ENCODE measurements around the gene ZNF669.

Gene ZNF669

DNA sequence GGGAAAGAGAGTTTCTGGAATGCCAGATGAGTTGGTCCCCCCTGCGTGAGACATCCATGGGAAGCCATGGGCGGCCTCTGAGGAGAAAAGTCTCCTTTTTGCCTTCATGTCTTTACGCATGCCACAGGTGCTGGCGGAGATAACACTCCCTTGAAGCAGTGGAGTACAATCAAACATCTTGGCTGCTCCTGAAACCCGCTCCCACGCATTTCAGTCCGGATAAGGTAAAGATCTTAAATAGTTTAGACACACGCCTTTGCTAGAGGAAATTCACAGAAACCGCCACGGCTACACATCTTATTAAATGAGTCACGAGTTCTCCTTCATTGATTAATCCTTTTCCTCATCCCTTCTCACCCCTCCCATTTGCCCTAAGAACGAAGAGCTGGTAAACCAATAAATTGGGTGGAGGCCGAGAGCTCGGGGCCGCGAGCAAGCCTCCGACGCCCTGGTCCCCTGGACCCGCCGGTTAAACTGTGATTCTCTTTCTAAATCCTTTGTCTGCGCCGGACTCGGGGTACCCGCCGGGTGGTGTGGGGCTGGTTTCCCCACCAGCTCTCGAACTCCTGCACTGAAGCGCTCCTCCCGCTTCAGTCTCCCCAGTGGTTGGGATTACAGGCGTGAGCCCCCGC, 6.6 kb upstream of the ZNF669 start:
- DNase-seq: no peak

DNA sequence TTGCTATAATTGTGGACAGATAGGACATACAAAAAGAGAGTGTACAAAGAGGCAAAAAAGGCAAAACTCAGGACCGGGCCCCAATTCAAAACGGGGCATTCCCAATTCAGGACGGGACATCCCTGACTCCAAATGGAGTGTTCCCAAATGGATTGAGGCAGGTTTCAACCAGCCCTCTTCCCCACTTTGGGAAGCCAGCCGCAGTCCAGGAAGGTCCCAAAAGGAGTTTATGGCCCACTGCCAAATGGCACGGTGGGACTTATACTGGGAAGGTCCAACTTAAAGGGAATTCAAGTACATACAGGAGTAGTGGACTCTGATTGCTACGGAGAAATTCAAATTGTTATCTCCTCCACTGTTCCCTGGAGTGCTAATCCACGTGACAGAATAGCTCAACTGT, 3.5 kb upstream of the ZNF669 start:
- no peak for DNase-seq

DNA sequence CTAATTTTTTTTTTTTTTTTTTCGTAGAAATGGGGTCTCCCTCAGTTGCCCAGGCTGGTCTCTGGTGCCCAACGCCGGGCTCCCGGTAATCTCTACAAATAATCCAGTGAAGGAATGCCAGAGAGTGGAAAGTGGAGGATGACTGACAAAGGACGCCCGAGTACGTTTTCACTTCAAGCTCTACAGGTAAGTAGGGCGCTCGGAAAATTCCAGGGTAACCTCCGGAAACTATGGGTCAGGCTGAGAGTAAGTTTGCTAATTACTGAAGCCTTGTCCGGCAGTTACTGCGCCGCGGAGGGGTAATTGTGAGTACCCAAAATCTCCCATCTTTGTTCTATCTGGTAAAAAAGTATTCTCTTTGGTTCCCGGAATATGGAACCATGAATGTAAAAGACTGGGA, 1.8 kb upstream of the ZNF669 start:
- DNase-seq: no peak

DNA sequence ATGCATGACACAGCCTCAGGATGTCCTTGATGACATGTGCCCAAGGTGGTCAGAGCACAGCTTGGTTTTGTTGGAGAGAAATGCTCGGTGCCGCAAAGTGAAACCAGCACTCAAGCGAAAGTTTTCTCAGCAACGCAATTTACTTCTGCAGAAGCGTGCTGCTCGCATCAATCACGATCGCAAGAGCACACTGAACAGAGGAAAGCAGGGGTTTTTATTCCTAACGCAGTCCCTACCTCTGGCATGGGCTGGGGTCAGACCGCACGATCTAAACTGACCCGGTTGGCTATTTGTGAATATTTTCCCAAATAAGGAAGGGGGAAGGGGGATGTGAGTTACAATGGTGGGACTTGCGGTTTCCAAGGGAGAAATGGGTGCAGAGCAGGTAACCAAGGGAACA, 809 bp upstream of the ZNF669 start:
- DNase-seq: no peak

DNA sequence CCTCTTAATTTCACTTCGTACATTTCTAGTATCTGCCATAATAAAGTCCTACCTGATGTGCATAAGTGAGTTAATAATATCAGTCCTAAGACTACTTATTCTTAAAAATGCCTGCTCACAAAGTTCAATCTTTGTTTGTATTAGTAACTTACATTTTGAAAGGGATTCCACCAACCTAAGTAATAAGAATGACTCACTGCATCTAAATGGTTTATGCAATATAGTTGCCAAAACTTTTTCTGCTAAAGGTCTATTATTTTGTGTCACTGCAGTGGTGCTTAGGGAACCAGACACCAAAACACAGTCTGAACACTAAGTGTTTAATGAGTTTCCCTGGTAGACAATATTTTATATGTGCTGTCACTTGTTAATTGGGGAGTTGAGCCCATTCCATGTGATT, 1.8 kb downstream of the ZNF669 start:
- DNase-seq: no peak

DNA sequence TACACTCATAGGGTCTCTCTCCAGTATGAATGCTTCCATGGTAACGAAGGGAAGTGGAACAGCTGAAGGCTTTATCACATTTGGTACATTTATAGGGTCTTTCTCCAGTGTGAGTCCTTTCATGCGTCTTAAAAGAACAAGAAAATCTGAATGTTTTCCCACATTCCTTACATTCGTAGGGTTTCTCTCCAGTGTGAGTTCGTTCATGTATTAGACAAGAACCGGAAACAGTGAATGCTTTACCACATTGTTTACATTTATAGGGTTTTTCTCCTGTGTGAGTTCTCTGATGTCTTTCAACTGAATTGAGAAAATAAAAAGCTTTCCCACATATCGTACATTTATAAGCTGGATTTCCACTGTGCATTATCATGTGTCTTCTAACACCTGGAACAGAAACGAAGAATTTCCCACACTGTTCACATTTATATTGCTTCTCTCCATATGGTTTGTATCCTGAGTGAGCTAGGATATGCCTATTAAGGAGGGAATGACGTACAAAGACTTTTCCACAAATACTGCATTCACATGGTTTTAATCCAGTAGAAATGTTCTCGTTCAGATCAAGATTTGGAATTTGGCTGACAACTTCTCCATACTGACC, 3.4 kb downstream of the ZNF669 start:
- no peak for DNase-seq

DNA sequence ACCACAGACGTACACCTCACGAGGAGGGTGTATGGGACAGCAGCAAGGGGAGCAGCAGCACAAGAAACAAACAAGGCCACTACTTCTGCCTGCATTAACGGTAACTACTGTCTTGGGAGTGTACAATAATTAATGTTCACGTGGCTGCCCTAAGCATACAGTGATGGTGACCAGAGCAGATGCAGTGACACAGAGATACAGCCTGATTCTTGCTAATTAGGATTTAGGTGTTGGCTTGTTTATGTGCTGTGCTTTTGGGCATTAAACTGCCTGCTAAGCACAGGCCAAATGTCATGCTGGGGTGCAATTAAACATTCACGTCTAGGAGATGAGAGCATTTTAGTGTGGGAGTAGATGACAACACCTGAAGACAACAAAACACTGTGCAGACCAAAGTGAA, 7.2 kb downstream of the ZNF669 start:
- DNase-seq: no peak

DNA sequence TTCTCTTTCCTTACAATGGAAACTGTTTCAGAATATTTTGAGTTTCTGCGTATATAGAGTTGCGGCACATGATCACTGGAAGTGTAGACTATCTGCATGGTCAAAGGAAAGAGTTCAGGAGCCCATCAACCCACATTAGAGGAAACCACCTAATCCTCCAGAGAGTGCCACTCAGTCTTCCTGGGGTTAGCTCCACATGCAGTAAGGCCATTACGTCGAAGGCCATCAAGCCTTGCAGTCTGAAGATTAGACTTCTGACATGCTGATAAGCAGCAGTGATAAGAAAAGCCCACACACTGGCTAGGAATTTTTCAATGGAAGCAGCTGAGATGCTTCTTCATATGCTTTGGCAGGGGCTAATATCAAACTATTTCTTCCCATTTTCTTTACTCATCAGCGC, 7.6 kb downstream of the ZNF669 start:
- no peak for DNase-seq

DNA sequence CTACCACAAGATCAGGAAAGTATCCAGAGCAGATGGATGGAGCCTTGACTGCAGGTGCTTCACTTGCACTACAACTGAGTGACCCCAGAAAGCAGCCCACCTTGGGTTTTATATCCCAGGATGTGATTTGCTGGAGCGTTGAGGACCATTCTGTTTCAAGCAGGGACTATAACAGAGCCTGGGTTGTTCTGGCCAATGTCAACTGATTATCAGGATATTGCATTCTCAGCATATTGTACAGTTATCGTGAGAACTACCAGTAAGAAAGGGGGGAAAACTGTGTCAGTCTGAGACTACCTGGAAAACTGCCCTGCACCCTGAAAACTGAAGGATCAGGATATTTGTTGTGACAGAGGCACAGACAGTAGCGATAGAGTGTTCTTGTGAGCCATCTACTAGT, 8.0 kb downstream of the ZNF669 start:
- DNase-seq: no peak

DNA sequence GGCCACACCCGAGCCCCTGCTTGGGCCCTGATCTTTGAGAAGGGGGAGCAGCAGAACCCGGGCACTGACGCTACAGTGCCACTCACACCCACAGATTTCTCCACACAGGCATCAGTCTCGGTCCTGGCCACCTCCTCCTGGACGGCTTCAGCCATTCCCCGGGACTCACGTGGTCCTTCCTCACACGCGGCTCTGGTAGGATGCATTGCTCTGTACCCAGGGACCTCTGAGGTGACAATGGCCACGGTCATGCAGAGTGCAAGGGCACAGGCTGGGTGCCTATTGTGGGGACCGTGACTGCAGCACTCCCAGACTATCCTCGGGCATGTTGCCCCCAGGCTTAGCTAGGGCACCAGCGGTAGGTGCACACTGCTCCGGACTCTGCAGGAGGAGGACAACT, 13.7 kb downstream of the ZNF669 start:
- no peak for DNase-seq

DNA sequence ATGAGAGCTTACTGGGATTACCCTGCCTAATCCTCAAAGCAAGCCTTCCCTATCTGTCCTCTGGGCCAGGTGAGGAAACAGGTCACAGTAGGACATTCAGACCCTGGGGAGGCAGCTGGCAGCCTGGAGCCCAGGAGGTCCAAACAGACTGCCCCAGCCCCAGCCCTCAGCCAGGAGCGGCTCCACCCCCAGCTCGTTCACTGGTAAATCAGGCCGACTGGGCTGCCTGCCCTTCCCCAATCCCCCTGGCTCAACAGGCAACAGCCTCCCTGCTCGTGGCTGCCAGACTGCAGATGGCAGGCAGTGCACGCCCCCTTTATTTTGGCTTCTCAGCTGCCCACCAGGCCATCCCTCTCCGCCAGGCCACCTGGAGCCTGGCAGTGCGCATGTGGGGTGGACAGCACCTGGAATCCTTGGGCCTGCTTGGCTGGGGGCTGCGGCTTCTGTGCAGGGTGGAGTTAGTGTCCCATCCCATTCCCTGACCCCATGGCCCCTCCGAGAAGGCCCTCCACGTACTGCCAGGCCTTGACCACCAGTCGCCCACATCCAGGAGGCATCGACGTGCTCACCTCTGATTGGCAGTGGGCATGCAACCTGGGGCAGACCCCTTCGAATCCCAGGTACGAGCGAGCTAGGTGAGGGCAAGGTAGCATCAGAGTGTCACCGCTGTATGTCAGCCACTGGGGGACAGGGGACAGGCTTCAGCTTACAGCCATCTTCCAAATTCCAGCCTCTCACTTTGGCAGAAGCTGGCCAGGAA, 14.4 kb downstream of the ZNF669 start:
- DNase-seq: no peak

DNA sequence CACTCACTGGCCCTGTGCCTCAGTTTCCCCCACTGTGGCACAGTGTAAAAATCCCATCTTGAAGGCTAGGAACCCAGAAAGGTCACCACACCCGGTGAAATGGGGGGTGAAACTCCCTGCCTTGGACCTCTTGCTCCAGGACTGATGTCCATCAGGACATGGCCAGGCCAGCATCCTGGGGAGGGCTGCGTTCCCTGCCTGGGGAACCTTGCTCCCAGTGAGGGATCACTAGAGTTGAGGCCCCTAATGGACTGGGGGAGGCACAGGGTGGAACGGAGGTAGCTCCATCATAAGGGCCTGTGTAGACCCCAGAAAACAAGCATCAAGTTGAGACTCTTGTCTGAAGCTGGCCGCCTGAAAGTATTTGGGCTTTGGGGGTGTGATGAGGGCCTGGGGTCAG, 15.2 kb downstream of the ZNF669 start:
- DNase-seq: no peak

DNA sequence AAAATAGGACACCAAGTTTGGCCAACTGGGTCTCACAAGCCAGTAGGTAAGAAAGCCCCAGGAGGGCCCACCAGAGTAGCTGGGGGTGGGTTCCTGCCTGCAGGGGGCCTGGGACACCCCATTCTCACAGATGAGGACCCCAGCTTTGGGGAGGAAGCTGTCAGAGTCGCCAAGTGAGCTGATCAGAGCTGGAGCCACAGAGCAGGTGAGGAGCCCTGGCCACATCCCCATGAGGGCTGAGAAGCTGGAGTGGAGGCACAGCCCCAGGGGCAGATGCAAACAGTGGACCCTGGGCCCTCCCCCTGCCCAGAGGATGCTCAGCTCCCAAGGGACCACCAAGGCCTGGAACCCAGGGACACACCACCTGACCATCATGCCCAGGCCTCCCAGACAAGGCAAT, 16.9 kb downstream of the ZNF669 start:
- no peak for DNase-seq

DNA sequence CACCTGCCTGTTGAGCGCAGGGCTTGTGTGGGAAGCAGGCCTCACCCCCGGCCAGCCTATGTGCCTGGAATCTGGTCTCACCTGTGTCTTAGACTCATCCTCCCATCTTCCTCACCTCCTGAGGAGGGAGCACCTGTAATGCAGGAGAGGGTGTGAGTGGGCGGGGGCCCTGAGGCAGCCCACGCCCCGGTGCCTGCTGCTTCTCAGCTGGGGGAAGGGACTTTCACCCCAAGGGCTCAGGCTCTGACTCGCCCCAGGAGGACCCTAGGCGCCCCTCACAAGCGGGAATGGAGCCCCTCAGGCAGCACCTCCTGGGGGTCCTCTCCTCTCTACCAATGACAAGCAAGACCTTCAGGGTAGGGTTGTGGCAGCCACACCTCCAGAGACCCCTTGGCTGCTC, 18.8 kb downstream of the ZNF669 start:
- DNase-seq: no peak

DNA sequence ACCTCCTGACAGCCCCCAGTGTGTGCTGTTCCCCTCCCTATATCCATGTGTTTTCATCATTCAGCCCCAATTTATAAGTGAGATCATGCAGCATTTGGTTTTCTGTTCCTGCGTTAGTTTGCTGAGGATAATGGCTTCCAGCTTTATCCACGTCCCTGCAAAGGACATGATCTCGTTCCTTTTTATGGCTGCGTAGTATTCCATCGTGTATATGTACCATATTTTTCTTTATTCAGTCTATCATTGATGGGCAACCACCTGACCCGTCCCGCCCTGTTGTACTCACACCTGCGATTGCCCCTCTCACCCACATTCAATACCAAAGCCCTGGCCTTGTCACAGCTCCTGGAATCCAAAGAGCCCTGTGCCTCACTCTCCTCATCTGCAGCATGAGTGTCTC, 19.4 kb downstream of the ZNF669 start:
- no peak for DNase-seq

DNA sequence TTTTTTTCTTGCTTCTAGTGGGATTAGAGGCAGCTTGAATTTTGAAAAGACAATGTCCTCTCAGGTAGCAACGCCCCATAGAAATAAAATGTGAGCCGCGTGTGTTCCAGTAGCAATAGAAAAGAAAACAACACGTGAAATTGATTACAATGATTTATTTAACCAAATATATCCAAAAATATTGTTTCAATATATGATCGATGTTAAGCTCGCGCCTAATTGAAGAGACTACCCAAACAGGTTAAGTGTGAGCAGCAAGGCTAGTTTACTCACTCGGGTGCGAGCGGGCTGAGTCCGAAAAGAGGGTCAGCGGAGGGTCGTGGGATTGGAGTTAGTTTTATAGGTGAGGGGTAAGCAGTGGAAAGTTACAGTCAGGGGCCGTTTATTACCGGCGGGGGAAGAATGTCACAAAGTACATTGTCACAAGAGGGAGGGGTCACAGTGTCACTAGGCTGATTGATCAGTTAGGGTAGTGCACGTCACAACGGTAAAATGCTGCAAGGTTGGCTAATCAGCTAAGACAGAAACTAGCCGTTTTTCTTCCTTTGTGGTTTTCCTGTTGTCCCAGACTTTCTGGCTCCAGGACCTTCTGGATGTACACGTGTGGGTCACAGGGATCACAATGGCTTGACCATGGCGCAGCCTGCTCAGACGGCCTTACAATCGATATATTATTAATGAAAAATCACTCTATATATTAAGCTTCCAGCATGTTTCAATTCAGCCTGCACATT, 24.8 kb downstream of the ZNF669 start:
- DNase-seq: no peak

DNA sequence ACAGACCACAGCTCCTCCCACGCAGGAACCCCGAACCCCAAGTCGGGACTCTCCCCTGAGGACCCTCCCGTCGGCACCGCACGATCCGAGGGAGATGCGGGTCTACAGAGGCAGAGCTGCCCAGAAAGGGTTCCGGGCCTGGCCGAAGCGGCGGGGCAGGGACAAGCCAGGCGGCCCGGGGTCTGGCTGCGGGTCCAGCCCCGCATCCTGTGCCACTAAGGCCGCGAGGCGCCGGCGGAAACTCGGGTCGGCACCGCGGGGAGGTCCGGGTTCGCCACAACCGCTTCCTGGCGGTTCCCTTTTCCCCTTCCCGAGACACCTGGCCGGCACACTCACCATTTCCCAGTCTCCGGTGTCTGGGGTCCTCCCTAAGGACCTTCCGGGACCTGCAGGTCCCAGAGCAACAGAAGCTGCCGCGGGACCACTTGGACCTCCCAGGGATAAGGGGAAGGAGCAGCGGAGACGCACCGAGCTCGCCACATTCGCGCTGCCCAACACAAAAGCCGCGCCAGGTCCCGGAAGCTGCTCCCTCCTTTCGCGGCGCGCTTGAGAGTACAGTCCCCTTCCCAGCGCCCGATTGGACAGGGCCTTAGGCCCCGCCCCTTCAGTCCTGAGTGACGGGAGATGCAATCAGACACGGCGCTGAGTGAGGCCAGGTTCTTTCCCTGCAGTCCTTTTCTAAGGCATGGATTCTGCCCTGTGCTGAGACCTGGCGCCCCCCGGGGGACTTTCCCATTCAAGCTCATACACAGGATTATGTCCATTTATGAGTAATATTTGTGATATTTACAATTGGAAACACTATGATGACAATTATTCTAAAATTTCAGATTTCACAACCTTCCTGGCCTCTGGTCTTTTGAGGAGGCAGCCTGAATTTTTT, 25.7 kb downstream of the ZNF669 start, which contains the start of gene ZNF670:
Gene ZNF670, minus strand, starts transcription at position 554 of the 883 bp plus-strand sequence. Its CDS starts 215 bp downstream, at position 339.
- DNase-seq: peak; percentile 96

DNA sequence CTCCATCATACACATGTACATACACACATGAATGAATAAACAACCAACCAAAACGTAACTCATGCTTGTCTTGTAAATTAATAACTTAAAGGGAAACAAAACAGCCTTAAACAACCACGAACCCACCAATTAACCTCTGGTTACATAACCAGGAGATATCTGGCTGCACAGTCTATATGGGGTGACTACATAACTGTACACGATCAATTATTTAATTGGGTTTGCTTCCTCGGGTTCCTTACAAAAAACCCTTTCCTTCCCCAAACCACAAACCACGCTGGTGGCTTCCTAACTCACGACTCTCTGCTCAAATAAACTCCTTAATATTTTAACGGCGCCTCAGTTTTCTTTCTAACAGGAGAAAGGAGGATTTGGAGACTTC, 26.3 kb downstream of the ZNF669 start:
- no peak for DNase-seq

DNA sequence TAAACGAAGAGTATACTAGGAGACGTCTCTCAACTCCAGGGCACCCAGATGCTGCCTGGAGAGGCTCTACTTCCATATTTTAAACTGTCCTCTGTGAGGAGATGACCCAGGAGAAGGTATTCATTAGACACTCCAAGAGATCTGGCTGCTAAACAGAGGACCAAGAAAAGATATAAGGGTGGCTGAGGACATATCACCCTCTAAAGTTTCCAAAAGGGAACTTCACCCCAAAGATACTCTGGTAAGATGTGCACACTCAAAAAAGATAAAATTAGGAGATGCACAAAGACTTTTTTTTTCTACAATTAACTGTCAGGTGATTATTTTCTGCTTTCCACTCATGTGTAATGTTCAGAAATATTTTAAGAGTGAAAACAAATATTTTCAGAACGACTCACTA, 26.9 kb downstream of the ZNF669 start:
- no peak for DNase-seq

DNA sequence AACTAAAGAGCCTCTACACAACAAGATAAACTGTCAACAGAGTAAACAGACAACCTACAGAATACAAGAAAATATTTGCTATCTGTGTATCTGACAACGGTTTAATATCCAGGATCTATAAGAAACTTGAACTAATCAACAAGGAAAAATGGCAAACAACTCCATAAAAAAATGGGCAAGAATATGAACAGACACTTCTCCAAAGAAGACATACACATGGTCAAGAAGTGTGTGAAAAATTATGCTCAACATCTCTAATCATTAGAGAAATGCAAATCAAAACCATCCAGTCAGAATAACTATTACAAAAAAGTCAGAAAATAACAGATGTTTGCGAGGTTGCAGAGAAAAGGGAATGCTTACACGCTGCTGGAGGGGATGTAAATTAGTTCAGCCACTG, 33.5 kb downstream of the ZNF669 start:
- DNase-seq: no peak

DNA sequence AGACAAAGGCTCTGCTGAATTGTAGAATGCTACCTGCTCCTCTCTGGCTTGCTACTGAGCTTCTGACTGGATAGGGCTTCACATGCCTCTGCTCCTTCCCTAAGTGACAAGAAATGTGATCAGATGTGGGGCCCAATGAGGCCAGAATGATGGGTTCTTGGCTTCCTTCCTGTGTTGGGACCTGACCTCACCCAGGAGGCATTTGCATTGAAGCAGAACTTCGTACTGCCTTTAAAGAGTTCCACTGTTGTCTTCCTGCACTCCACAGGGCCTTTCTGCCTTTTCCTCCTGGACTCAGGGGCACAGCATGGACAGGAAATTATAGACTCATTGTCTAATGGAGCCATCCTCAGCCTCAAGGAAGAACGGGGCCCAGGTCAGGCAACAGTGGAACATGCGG, 39.9 kb downstream of the ZNF669 start:
- no peak for DNase-seq

DNA sequence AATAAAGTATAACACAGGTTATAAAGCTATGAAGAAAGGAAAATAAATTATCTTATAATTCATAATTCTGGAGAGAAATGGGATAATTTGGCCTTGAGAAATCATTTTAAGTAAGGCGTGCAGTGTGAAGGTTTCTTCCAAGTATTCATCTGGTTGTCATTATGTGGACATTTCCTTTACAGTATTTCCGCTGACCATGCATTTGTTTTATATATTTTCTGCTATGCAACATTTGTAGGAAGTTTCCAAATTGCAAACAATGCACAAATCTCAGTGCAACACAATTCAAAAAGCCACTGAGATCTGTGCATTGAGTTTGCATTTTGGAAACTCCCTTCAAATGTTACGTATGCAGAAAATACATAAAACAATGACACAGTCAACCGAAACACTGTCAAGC, 43.4 kb downstream of the ZNF669 start:
- no peak for DNase-seq

DNA sequence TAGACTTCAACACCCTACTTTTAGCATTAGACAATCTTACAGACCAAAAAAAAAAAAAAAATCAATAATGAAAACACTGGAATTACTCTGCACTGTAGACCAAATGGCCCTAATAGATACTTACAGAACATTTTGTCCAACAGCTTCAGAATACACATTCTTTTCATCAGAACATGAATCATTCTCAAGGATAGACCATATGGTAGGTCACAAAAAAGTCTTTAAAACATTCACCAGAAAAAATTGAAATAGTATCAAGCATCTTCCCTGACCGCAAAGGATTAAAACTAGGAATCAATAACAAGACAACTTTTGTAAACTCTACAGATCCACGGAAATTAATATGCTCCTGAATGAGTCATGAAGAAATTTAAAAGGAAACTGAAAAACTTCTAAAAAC, 48.1 kb downstream of the ZNF669 start:
- no peak for DNase-seq

Data from femur (tissue), 1 donor.